Sigmoid colon (tissue), 7 donors: ENCODE data around the gene MZT2B. TPM values are rescaled to one million over a fixed set of nuclear protein-coding genes. Genes with fewer than 3 reads are reported as not detected.
"Not testable (repeated sequence)": the region's sequence is repeated elsewhere in the genome, so short reads cannot be mapped to it uniquely, and the experiment has no call there.

Source experiments
- DNase-seq: peaks from one replicate; pipeline ENCODE4 v3.0.0-alpha.2; 2019
- H3K27ac ChIP-seq, 4 donors: fragments of 200-600 bp; sonication (generic); one replicate each; pipeline ENCODE4 v1.5.1; 2016 to 2019; ENCODE audit warnings: mild to moderate bottlenecking in 1 of 4
- H3K27me3 ChIP-seq, 3 donors: fragments of 200-600 bp; sonication (generic); one replicate each; pipeline ENCODE4 v1.5.1; 2019; ENCODE audit warnings: mild to moderate bottlenecking in 1 of 3
- H3K36me3 ChIP-seq, 4 donors: fragments of 200-600 bp; sonication (generic); one replicate each; pipeline ENCODE4 v1.5.1; 2016 to 2019
- H3K4me1 ChIP-seq, 4 donors: fragments of 200-600 bp; sonication (generic); one replicate each; pipeline ENCODE4 v1.5.1; 2017 to 2019
- H3K4me3 ChIP-seq, 4 donors: fragments of 200-600 bp; sonication (generic); one replicate each; pipeline ENCODE4 v1.5.1; 2017 to 2019; ENCODE audit warnings: mild to moderate bottlenecking in 2 of 4, moderate library complexity in 1 of 4
- H3K9me3 ChIP-seq, 4 donors: fragments of 200-600 bp in 3 of 4; sonication (generic) in 3 of 4; one replicate each; pipeline versions ENCODE4 v1.5.1 to v1.6.1; 2013 to 2019
- EP300 ChIP-seq, 4 donors: sonication (generic); formaldehyde crosslinking; IDR thresholded peaks; one replicate each; pipeline ENCODE4 v1.6.1; 2017; ENCODE audit warnings: antibody characterized with exemption in 4 of 4
- POLR2A ChIP-seq, 2 donors: fragments of 450-650 bp; IDR thresholded peaks; one replicate each; pipeline ENCODE4 v1.6.1; 2016; ENCODE audit warnings: antibody characterized with exemption in 2 of 2, mild to moderate bottlenecking in 2 of 2, moderate library complexity in 2 of 2
- POLR2AphosphoS5 ChIP-seq, 4 donors: sonication (generic); formaldehyde crosslinking; IDR thresholded peaks; one replicate each; pipeline ENCODE4 v1.6.1; 2017; ENCODE audit warnings: antibody characterized with exemption in 4 of 4
- WGBS, 2 donors: extraction: QIAGEN DNeasy Blood & Tissue Kit; methylation state at CpG; one replicate each; pipeline ENCODE4 v1.1.7; 2013; 5-methylcytosine and 5-hydroxymethylcytosine counted together
- intact Hi-C: fragments of 100-400 bp; cut with DNase I; formaldehyde crosslinking; loops from one replicate; pipeline ENCODE4 v1.15.1; 2023
- polyA plus RNA-seq, 3 donors: library from polyadenylated mRNA; stranded (reverse); fragments of 200-250 nt; gene quantifications; one replicate each; pipeline ENCODE4 v1.2.3, GENCODE V29; 2013
- total RNA-seq, 4 donors: library from RNA; depleted of rRNA; stranded (reverse); fragments of >200 nt; gene quantifications; one replicate each; pipeline ENCODE4 v1.1.0, GENCODE V29; 2016
- TF ChIP-seq, protein P1 (sequence below), 4 experiments: fragments of 450-650 bp in 3 of 4; fragments of 200-600 bp in 1 of 4; IDR thresholded peaks; one replicate each; pipeline ENCODE4 v1.5.1; 2016 to 2019; ENCODE audit warnings: antibody characterized with exemption in 4 of 4, mild to moderate bottlenecking in 3 of 4, moderate library complexity in 2 of 4
- donor health status: healthy with polysubstance abuse.
- donor health status: Bipolar disorder and iron deficiency.
- donor health status: healthy.

Gene MZT2B
- total and polyA plus RNA-seq, 7 donors = 97.8 to 259 (median 164) TPM

DNA sequence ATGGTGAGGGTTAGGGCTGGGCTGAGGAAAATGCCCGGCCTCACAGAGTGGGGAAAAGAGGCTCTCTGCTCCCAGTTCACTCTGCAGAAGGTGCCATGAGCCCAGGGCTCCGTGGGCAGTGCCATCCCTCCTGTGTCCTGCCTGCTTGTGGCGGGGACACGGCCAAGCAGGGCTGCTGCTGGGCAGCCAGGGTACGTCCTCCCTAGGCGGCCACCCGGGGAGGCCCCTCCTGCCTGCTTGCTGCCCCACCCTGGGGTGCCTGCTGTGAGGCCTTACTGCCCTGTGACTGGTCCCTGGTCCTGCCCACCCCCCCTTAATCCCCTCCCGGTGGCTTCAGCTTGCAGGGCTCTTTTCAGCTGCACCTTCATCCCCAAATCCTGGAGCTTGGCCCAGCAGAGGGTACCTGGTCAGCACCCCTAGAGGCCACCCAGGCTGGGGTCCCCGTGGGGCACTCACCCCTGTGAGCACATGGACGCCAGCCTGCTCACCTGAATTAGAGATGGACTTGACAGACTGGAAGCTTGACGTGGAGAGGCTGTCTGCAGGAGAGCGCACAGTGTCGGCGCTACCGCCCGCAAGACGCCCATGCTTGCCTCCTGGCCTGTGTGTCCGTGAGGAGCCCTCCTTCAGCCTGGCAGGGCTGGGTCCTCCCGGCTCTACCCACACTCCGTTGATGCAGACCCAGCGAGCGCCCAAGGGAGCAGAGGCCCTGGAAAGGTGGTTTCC lies 40.3 kb upstream of the MZT2B start:
- H3K4me1 ChIP-seq, H3K36me3 ChIP-seq, H3K27me3 ChIP-seq, H3K27ac ChIP-seq, H3K4me3 ChIP-seq, H3K9me3 ChIP-seq, intact Hi-C loops: not testable (repeated sequence)
- 86 to 94% methylated on average over 18 to 20 of the region's 22 CpGs for WGBS, 2 donors
- DNase-seq = peak; percentile 25

DNA sequence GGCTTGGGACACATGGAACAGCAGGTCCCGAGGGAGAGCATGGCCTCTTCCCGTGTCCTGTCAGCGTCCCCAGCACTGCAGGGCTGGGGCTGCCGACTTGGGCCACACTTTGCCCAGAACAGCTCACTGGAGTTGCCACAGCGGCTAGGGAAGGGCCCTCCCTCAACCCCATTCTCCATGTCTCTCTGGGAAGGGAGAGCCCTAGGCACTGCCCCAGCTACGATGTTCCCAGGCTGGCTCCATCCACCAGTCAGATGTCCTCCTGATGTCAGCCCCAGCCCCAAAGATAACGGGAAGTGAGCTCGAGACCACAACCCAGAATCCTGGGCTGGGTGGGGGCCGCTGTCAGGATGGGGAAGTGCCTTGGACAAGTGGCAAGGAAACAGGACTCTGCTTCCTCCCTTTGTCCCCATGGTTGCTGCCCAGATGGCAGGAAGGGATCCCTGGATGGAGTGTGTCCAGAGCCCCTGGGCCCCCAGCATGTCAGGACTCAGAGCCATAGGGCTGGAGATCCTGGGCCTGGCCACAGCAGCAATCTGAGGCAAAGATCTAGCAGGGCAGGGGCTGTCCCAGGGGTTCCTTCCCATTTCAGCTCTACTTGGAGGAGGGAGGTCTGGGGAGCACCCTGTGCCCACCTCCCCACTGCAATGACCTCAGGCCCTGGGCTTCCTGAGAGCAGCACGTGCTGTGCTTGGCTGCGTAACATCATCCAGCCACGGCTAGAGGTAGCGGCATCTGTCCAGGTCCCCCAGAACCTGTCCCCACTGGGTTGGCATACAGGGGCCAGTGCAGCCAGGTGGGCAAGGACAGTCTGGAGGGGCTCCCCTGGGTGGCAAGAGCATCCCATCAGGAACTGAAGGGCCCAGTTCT lies 39.4 kb upstream of the MZT2B start:
- 89 to 90% methylated on average over 13 of the region's 13 CpGs for WGBS, 2 donors
- H3K27me3 ChIP-seq, H3K36me3 ChIP-seq, H3K27ac ChIP-seq, H3K9me3 ChIP-seq, H3K4me3 ChIP-seq, intact Hi-C loops, H3K4me1 ChIP-seq: not testable (repeated sequence)
- peak; percentile 30 for DNase-seq

DNA sequence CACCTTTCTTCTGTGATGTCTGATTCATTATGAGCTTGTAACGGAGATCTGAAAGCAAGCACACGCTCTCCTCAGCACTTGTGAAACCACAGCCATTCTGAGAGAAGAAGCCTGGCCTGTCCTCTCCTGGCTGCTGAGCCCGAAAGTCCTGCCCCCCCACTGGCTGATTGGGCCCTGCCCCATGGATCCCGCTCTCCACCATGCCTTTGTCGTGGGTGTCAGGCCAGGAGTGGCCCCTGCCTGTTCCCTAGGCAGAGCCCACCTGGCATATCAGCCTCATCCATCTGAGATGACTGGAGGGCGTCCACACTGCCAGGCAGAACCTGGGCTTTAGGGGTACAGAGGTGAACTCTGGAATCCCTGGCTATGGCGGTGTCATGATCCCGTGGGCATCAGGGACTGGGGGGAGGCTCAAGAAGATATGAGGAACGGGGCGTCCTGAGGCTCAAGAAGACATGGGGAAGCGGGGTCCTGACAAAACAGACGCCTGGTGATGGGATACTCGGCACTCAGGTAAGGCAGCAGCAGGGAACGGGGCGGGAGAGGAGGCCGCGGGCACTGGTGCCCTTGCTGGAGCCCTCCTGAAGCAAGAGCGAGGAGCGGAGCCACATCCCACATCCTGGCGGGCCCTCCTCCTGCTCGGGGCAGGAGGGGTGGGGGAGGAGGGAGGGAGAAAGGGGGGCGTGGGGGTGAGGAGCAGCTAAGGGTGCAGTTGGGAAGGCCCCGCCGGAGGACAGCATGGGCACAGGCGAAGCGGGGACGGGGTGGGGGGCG lies 38.6 kb upstream of the MZT2B start:
- peak overlapping the region in 3 of 4 donors; percentile 38 to 46 (median 43) for H3K4me3 ChIP-seq
- H3K9me3 ChIP-seq, H3K4me1 ChIP-seq, H3K27me3 ChIP-seq, H3K36me3 ChIP-seq, intact Hi-C loops, H3K27ac ChIP-seq: not testable (repeated sequence)
- peak; percentile 39 for DNase-seq
- WGBS, 2 donors = 39 to 41% methylated on average over 21 of the region's 28 CpGs

DNA sequence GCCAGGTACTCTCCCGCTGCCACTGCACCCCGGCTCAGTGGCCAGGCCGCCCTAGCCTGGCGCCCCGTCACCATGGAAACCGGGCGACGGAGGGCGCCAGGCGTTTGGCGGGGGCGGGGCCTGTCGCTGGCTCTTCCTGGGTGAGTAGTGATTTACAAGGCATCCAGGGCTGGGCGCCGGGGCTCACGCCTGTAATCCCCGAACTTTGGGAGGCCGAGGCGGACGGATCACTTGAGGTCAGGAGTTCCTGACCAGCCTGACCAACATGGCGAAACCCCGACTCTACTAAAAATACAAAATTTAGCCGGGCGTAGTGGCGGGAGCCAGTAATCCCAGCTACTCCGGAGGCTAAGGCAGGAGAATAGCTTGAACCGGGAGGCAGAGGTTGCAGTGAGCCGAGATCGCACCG lies 37.1 kb upstream of the MZT2B start, which contains the start of gene CCDC74B:
Gene CCDC74B, minus strand, starts transcription at position 107 of the 409 bp plus-strand sequence. CDS start 116 bp downstream, outside the sequence.
- H3K27ac ChIP-seq = not testable (repeated sequence)
- peak; percentile 73 for DNase-seq

DNA sequence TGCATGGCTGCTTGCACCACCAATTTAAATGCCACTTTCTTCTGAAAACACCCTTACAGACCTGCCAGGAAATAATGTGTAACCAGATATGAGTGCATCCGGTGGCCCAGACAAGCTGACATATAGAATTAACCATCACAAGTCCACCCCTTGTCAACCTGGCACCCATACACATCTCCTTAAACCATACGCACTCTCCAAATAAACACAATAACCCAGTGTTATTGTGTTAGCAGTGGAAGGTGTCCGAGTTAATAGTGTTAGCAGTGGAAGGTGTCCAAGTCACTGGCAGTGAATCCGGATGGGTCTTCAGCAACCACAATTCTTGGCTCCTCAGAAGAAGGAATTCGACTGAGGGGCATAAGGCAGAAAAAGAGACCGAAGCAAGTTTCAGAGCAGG lies 33.5 kb upstream of the MZT2B start:
- peaks cover 0 to 16% (median 8%) of the 10 kb centered on the region in 4 donors for H3K36me3 ChIP-seq
- H3K27ac ChIP-seq, intact Hi-C loops, DNase-seq, H3K4me3 ChIP-seq, H3K27me3 ChIP-seq, H3K4me1 ChIP-seq, H3K9me3 ChIP-seq: not testable (repeated sequence)
- WGBS, 2 donors = 37 to 62% methylated on average over 6 of the region's 6 CpGs

More for the DNA sequence above, 37.1 kb upstream of the MZT2B start, which contains the start of gene CCDC74B:
- H3K4me3 ChIP-seq = peak within 1 kb of the TSS; percentile 21 to 46 (median 40)
- H3K36me3 ChIP-seq, intact Hi-C loops, H3K4me1 ChIP-seq, H3K9me3 ChIP-seq, H3K27me3 ChIP-seq: not testable (repeated sequence)
- WGBS, 2 donors = 2 to 7% methylated on average over 30 of the region's 30 CpGs

DNA sequence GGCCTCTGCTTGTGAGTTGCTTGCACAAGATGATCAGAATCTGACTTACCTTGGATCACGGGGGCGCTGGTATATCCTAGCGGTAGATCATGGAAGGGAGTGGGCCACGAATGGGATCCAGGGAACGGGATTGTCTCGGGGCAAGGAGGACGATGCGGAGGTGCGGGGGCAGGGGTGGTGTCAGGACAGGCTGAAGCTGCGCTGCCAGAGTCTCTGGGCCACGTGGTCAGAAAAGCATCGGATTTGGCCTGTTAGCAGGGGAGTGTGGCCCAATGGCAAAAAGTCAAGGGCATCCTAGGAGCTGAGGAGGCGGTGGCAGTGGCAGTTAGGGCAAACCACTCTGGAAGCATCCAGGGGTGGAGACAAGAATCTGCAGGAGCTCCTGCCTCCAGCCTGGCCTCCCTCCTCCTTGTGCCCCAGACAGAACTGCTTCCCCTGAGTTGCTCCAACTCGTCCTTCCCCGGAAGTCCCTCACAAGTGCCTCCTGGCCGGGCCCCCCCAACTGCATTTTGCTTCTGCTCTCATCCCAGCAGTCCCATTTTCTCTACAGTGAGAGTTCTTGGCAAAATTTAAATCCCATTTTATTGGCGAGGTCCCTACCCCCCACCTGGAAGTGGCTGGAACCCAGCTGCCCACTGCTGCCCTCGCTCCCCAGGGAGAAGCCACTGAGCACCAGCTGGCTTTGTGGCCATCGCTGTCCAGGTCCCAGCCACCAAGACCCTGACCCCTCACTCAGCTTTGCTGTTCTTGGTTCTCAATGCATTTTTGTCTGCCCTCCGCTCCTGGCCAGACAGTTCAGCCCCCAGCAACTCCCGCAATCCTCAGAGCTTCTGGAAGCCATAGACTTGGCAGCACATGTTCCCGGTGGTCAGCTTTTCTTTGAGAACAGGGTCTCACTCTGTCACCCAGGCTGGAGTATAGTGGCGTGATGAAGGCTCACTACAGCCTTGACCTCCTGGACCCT lies 31.6 kb upstream of the MZT2B start:
- Histone ChIP-seq H3K4me3 (no peak overlapping the region), H3K4me1 (no peaks in the 10 kb centered on the region), H3K27me3 (no peaks in the 10 kb centered on the region), H3K36me3 (peaks cover 0 to 33% (median 14%) of the 10 kb centered on the region in 4 donors), H3K9me3 (no peaks in the 10 kb centered on the region), H3K27ac (no peak overlapping the region)
- TF ChIP-seq EP300 (IDR thresholded peaks at IDR 0.05) = no peak
- TF ChIP-seq POLR2AphosphoS5 (IDR thresholded peaks at IDR 0.05) = no peak
- TF ChIP-seq, protein P1, sequence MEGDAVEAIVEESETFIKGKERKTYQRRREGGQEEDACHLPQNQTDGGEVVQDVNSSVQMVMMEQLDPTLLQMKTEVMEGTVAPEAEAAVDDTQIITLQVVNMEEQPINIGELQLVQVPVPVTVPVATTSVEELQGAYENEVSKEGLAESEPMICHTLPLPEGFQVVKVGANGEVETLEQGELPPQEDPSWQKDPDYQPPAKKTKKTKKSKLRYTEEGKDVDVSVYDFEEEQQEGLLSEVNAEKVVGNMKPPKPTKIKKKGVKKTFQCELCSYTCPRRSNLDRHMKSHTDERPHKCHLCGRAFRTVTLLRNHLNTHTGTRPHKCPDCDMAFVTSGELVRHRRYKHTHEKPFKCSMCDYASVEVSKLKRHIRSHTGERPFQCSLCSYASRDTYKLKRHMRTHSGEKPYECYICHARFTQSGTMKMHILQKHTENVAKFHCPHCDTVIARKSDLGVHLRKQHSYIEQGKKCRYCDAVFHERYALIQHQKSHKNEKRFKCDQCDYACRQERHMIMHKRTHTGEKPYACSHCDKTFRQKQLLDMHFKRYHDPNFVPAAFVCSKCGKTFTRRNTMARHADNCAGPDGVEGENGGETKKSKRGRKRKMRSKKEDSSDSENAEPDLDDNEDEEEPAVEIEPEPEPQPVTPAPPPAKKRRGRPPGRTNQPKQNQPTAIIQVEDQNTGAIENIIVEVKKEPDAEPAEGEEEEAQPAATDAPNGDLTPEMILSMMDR (IDR thresholded peaks at IDR 0.05) = no peak
- TF ChIP-seq POLR2A (IDR thresholded peaks at IDR 0.05) = no peak
- 88 to 92% methylated on average over 23 of the region's 23 CpGs for whole genome bisulfite sequencing, 2 donors
- intact Hi-C loops = no loop called here
- peak; percentile 60 for DNase-seq

DNA sequence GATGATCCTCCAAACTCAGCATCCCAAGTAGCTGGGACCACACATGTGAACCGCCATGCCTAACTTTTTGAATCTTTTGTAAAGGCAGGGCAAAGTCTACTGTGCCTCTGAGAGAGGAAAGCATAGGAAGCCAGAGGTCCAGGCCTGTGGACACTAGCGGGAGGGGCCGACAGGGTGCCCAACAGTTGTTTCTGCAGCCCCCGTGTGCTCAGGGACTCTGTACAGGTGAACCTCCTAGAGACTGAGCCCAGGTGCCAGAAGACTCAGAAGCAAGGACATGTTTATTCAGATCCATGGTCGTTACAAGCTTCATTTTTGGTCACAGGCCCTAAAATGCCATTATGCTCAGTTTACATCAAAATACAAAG lies 30.9 kb upstream of the MZT2B start:
- intact Hi-C loops, H3K27me3 ChIP-seq, H3K9me3 ChIP-seq, H3K4me3 ChIP-seq, H3K27ac ChIP-seq, H3K4me1 ChIP-seq: not testable (repeated sequence)
- DNase-seq = peak; percentile 38
- H3K36me3 ChIP-seq = peaks cover 0 to 33% (median 14%) of the 10 kb centered on the region in 4 donors
- 63 to 70% methylated on average over 5 of the region's 5 CpGs for WGBS, 2 donors

DNA sequence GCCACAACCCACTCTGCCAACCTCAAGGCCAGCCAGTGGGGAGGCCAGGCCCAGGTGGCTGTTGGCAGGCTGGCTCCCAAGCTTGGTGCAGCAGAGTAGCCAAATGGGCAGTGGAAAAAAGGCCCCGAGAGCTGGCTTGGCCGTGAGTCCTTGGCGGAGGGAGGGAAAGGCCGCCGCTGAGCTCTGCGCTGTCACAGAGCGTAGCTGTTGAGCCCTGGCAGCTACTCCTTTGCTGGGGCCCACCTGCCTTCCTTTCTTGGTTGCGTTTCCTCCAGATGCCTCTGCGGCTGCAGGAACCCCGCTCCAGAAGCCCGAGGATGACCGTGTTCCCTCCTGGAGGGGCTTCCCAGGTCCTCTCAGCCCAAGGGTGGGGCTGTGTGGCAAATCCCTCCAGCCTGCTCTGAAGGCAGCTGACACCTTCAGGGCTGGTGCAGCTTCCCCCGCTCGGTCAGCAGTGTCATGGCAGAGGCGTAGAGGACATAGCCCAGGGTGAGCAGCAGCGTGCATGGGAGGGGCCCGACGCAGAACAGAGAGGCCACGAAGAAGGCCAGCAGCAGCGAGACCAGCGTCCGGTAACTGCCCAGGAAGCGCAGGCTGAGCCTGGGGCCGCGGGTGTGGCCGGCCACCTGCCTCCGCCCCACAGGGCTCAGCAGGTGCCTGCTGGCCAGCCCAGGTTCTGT lies 29.8 kb upstream of the MZT2B start:
- H3K27ac ChIP-seq, H3K4me3 ChIP-seq, H3K4me1 ChIP-seq, intact Hi-C loops, H3K27me3 ChIP-seq, H3K9me3 ChIP-seq: not testable (repeated sequence)
- peak; percentile 30 for DNase-seq
- peaks cover 0 to 33% (median 14%) of the 10 kb centered on the region in 4 donors for H3K36me3 ChIP-seq
- 93 to 95% methylated on average over 27 of the region's 27 CpGs for WGBS, 2 donors
